ENCODE measurements around the gene CSF1. TPM values are rescaled to one million over a fixed set of nuclear protein-coding genes. Genes with fewer than 3 reads are reported as not detected.
A peak's percentile ranks its signal among the peaks of the same experiment; 100 is the strongest.

Gene CSF1
- polyA plus RNA-seq, 1 of the 3 experiments (the other 2 are of a cell fraction) = 31.9 TPM

DNA sequence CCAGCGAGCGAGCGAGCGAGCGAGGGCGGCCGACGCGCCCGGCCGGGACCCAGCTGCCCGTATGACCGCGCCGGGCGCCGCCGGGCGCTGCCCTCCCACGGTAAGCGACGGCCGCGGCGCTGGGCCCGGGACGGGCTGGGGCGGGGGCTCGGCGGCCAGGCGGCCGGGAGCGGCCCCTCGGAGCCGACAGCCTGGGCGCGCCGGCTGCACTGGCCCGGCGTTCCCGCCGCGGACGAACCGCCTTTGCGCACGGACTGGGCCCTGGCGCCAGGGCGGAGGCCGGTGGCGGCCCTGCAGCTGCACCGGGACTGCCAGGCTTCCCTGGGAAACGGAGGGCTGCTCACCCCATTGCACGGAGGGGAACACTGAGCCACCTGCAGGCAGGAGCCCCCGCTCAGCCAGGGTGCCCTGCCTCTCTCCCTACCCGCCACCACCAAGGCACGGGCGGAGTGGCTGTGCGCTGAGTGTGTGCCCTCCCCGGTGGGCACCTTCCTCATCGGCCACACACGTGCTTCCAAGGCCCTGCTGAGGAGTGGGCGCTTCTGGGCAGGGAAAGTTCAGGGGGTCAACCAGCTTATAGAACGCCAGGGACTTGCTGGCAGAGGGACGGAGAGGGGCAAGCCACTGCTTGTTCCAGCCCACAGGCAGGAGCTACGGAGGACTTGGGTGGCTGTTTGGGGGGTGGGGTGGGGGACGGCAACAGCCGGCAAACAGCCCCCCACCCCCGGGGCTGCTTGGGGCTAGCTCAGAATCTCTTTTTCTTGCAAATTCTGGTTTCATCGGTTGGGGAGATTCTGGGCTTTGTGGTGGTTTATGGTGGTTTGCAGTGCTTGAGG is 532 bp downstream of the CSF1 start:
- peak overlapping the region; percentile 91; the same call in 1 of the 2 replicates for H2AFZ ChIP-seq (ENCODE audit: low read depth)
- POLR2A ChIA-PET = no interaction called here
- peaks cover 14% of the 10 kb centered on the region; the same call in 1 of the 2 replicates for H4K20me1 ChIP-seq (ENCODE audit: insufficient read depth)
- CTCF ChIA-PET = interaction anchor here (1.0 to 1.5 kb wide), 7 partner anchors 21 to 138 kb away, joined by 3 to 7 read pairs (median 3); partner anchors contain the start of gene AHCYL1
- no peaks in the 10 kb centered on the region for H3K9me2 ChIP-seq
- no peaks in the 10 kb centered on the region for H3K36me3 ChIP-seq (replicated peaks in 1 of 2; ENCODE audit: control insufficient read depth in 1 of 2, insufficient read depth in 2 of 2, low read length in 1 of 2)
- H3K4me3 ChIP-seq (ENCODE audit: low read depth in 2 of 2, low read length in 1 of 2) = peak overlapping the region; percentile 71 to 91
- peak overlapping the region; percentile 99 for H3K4me2 ChIP-seq
- no peaks in the 10 kb centered on the region for H3F3A ChIP-seq (replicated peaks; ENCODE audit: insufficient read depth)
- TF ChIP-seq TCF12 (IDR thresholded peaks at IDR 0.05) (no peak), RCOR1 (IDR thresholded peaks at IDR 0.05; ENCODE audit: low read length) (0 out of 2 replicates have a peak, but pooled peaks have one; percentile 30), RXRA (IDR thresholded peaks at IDR 0.05; ENCODE audit: borderline replicate concordance, low read depth) (no peak), MXI1 (IDR thresholded peaks at IDR 0.05; ENCODE audit: low read depth, low read length) (peak; percentile 21; the same call in 1 of the 2 replicates)
- TF ChIP-seq, protein P1, sequence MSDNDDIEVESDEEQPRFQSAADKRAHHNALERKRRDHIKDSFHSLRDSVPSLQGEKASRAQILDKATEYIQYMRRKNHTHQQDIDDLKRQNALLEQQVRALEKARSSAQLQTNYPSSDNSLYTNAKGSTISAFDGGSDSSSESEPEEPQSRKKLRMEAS (IDR thresholded peaks at IDR 0.05; ENCODE audit: low read depth) = peak; percentile 56; the same call in 1 of the 2 replicates
- no peaks in the 10 kb centered on the region for H3K27me3 ChIP-seq (ENCODE audit: insufficient read depth)
- H3K9me3 ChIP-seq = no peaks in the 10 kb centered on the region
- H3K27ac ChIP-seq (ENCODE audit: low read depth in 2 of 2, low read length in 1 of 2) = peak overlapping the region; percentile 28 to 43; a peak in 2 of 4 replicates
- peak overlapping the region; percentile 76 for H3K9ac ChIP-seq
- H3K79me2 ChIP-seq (ENCODE audit: insufficient read depth) = peaks cover 35% of the 10 kb centered on the region
- 9% methylated on average over 7 of the region's 70 CpGs for whole genome bisulfite sequencing (ENCODE audit: low lambda C conversion rate)
- DNase-seq = no peak
- H3K4me1 ChIP-seq (ENCODE audit: control insufficient read depth in 1 of 2, insufficient read depth in 2 of 2, low read depth in 1 of 2, low read length in 1 of 2) = peaks cover 8 to 37% of the 10 kb centered on the region in 2 experiments; a peak in 2 of 4 replicates

DNA sequence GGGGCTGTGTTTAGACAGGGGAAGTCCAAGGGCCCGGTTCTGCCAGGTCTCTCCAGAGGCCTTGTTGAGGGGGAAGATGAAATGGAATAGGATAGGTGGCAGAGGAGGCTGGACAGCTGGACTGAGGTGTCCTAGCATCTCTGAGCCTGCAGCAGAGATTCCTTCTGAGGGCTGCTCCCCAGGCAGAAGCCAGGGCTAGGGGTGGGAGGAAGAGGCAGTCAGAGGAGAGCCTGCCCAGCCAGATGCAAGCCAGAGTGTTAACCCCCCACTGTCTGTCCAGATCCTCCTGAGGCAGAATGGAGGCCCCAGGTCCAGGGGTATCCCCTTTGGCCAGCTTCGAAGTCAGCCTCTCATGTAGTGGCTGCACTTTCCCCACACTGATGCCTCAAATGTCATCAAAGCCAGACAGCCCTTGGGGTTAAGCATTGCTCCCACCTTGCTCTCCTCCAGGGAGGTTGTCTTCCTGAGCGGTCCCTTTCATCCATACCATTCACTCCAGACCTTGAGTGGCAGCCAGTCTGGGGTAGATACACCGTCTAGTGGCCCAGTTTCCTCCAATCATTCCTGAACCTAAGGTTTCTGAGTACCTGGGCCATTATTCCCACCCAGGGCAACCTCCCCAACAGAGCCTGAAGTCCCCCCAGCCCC is 1.7 kb downstream of the CSF1 start:
- H3K4me2 ChIP-seq = peak overlapping the region; percentile 99
- H3K4me3 ChIP-seq (ENCODE audit: low read depth in 2 of 2, low read length in 1 of 2) = peak overlapping the region; percentile 71 to 91; a peak in 3 of 4 replicates
- TF ChIP-seq JUND (IDR thresholded peaks at IDR 0.05) = no peak
- TF ChIP-seq EP300 (IDR thresholded peaks at IDR 0.05; ENCODE audit: borderline replicate concordance in 1 of 2, low read depth in 1 of 2, low read length in 1 of 2) = no peak
- no peak for TF ChIP-seq NFIC (IDR thresholded peaks at IDR 0.05; ENCODE audit: borderline replicate concordance)
- peaks cover 0 to 4% of the 10 kb centered on the region in 2 experiments for H3K36me3 ChIP-seq (replicated peaks in 1 of 2; ENCODE audit: control insufficient read depth in 1 of 2, insufficient read depth in 2 of 2, low read length in 1 of 2)
- no peak for DNase-seq
- WGBS (ENCODE audit: low lambda C conversion rate) = 82% methylated on average over 3 of the region's 4 CpGs
- no peak overlapping the region for H3K27ac ChIP-seq (ENCODE audit: low read depth in 2 of 2, low read length in 1 of 2)
- CTCF ChIA-PET = interaction anchor here (1.2 to 3.9 kb wide), 5 partner anchors 71 to 139 kb away, joined by 3 to 18 read pairs (median 4); partner anchors contain the start of gene AHCYL1
- H3K9me3 ChIP-seq = no peaks in the 10 kb centered on the region
- no peaks in the 10 kb centered on the region for H3K9me2 ChIP-seq
- H3K9ac ChIP-seq = peak overlapping the region; percentile 76
- no peaks in the 10 kb centered on the region for H3K27me3 ChIP-seq (ENCODE audit: insufficient read depth)
- H4K20me1 ChIP-seq (ENCODE audit: insufficient read depth) = peaks cover 14% of the 10 kb centered on the region; the same call in 1 of the 2 replicates
- H3F3A ChIP-seq (replicated peaks; ENCODE audit: insufficient read depth) = no peaks in the 10 kb centered on the region
- POLR2A ChIA-PET = no interaction called here
- H2AFZ ChIP-seq (ENCODE audit: low read depth) = no peak overlapping the region
- H3K79me2 ChIP-seq (ENCODE audit: insufficient read depth) = peaks cover 35% of the 10 kb centered on the region
- H3K4me1 ChIP-seq (ENCODE audit: control insufficient read depth in 1 of 2, insufficient read depth in 2 of 2, low read depth in 1 of 2, low read length in 1 of 2) = peaks cover 8 to 37% of the 10 kb centered on the region in 2 experiments; a peak in 2 of 4 replicates

- Histone ChIP-seq H3K36me3 (replicated peaks in 1 of 2; ENCODE audit: control insufficient read depth in 1 of 2, insufficient read depth in 2 of 2, low read length in 1 of 2) (peaks cover 0 to 10% of the 10 kb centered on the region in 2 experiments), H3K4me3 (ENCODE audit: low read depth in 2 of 2, low read length in 1 of 2) (no peak overlapping the region; a peak in 1 of 4 replicates), H2AFZ (ENCODE audit: low read depth) (no peak overlapping the region), H3K9me3 (no peaks in the 10 kb centered on the region), H3K4me1 (ENCODE audit: control insufficient read depth in 1 of 2, insufficient read depth in 2 of 2, low read depth in 1 of 2, low read length in 1 of 2) (peaks cover 8 to 37% of the 10 kb centered on the region in 2 experiments; a peak in 2 of 4 replicates), H3K27me3 (ENCODE audit: insufficient read depth) (no peaks in the 10 kb centered on the region), H3K9me2 (no peaks in the 10 kb centered on the region), H3K27ac (ENCODE audit: low read depth in 2 of 2, low read length in 1 of 2) (no peak overlapping the region), H3F3A (replicated peaks; ENCODE audit: insufficient read depth) (no peaks in the 10 kb centered on the region), H3K79me2 (ENCODE audit: insufficient read depth) (peaks cover 35% of the 10 kb centered on the region), H3K9ac (0 out of 2 replicates have a peak overlapping the region, but pooled peaks have one; percentile 13), H4K20me1 (ENCODE audit: insufficient read depth) (peaks cover 14% of the 10 kb centered on the region; the same call in 1 of the 2 replicates), H3K4me2 (peak overlapping the region; percentile 99)
- CTCF ChIA-PET = interaction anchor here (0.9 to 3.9 kb wide), 4 partner anchors 10 to 78 kb away, joined by 3 to 18 read pairs (median 3); partner anchors contain the start of gene AHCYL1
- whole genome bisulfite sequencing (ENCODE audit: low lambda C conversion rate) = 38% methylated on average over 1 of the region's 1 CpG
- no peak for TF ChIP-seq CHD2 (IDR thresholded peaks at IDR 0.05; ENCODE audit: low read length, partially characterized antibody)
- no peak for TF ChIP-seq USF2 (IDR thresholded peaks at IDR 0.05; ENCODE audit: borderline replicate concordance, low read depth, low read length)
- no peak for TF ChIP-seq REST (IDR thresholded peaks at IDR 0.05; ENCODE audit: low read depth, low read length)
- no peak for TF ChIP-seq MEF2A (IDR thresholded peaks at IDR 0.05; ENCODE audit: borderline replicate concordance, low read depth)
- POLR2A ChIA-PET = no interaction called here
- no peak for DNase-seq
Measured at GRCh38 chr1:109912873-109913272, 2.2 kb downstream of the CSF1 start.

Measured in SK-N-SH (cell line).